NCI-H1694 (cell line): ENCODE measurements around the gene ATP8A2.

ENCODE experiments used
- DNase-seq: peaks from one replicate; lab custom pipeline; 2025; lab: John Stamatoyannopoulos, UW

Gene ATP8A2

DNA sequence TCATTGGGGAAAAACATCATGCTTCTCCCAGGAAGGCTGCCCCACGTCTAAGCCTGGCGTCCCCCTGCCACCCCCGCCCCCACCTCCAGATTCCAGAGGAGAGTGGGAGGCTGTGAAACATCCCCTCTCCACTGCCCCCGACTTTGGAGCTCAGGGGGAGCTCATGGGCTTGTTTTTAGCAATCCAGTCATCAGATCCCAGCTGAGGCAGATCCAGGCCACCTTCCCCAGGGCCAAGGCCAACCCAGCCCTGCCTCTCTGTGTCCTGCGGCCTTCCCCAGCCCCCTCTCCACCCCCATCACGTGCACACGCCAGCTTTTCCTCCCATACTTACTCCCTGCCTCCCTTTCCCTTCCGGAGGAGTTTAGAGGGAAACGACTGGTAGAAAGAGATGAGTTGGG is 641.2 kb downstream of the ATP8A2 start:
- DNase-seq = no peak

- no peak for DNase-seq
These were observed 643.7 kb downstream of the ATP8A2 start for GRCh38 chr13:26015271-26016125.

- DNase-seq = no peak
These were observed 644.4 kb downstream of the ATP8A2 start for GRCh38 chr13:26016189-26016588.

GRCh38 chr13:26017196-26017921 is 645.6 kb downstream of the ATP8A2 start:
- DNase-seq = no peak

- no peak for DNase-seq
These were observed 646.3 kb downstream of the ATP8A2 start for GRCh38 chr13:26017932-26018665.

- DNase-seq = peak; percentile 46
These were observed 647.5 kb downstream of the ATP8A2 start for GRCh38 chr13:26019251-26019650.

- DNase-seq = no peak
These were observed 648.4 kb downstream of the ATP8A2 start for GRCh38 chr13:26019881-26020870.

DNA sequence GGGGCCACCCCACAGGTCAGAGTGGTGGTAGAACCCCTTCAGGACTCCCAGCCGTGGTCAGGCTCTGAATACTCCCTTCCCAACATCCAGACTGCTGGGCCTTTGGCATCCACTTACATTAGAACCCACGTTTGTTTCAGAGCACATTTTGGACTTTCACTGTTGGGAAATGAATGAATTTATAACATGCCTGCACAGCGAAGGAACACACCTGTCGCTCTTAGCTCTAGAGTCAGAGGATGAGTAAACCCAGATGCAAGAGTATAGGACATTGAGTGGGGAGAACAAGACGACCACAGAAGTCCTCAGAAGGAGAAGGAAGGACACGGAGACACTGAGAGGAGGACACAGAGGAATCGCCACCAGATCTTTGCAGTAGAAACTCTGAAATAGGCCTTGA is 649.1 kb downstream of the ATP8A2 start:
- DNase-seq = no peak

DNA sequence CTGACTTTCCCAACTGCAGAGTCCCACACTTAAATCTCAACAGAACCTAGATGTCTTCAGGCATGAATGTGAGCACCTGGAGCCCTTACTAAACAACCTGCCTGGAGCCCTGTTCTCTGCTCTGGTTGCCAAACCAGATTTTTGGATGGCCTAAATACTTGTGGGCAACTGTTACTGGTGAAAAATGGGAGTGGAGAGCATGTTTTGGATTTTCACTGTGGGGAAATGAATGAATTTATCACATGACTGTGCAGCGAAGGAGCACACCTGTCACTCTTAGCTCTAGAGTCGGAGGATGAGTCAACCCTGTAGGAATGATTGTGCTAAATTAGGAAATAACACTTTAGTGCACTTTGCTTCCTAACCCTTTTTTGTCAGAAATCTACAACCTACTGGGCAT is 649.7 kb downstream of the ATP8A2 start:
- no peak for DNase-seq

- no peak for DNase-seq
These were observed 650.2 kb downstream of the ATP8A2 start for GRCh38 chr13:26021956-26022355.

- DNase-seq = peak; percentile 47
These were observed 650.9 kb downstream of the ATP8A2 start for GRCh38 chr13:26022538-26023292.

- DNase-seq = no peak
These were observed 652.8 kb downstream of the ATP8A2 start for GRCh38 chr13:26024558-26024957.

DNA sequence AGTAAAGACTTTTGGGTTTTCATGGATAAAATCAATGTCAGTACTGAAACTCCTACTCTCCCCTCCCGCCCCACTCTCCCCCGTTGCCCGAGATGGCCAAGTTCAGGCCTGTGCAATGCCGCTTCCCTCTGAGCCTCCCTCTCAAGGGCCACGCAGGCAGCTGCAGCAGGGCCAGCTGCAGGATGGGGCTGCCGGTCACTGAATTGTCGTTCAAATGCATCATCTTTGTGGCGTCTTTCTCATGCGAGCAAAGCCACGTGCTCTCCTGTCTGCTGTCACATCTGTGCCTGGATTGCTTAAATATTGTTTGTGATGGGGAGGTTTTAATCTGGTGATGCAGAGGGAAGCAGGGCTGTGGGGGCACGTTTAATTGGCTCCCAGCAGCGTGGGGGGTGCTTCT is 653.4 kb downstream of the ATP8A2 start:
- peak; percentile 48 for DNase-seq

GRCh38 chr13:26025771-26026170 is 654.0 kb downstream of the ATP8A2 start:
- no peak for DNase-seq

- no peak for DNase-seq
These were observed 654.4 kb downstream of the ATP8A2 start for GRCh38 chr13:26026211-26026610.

DNA sequence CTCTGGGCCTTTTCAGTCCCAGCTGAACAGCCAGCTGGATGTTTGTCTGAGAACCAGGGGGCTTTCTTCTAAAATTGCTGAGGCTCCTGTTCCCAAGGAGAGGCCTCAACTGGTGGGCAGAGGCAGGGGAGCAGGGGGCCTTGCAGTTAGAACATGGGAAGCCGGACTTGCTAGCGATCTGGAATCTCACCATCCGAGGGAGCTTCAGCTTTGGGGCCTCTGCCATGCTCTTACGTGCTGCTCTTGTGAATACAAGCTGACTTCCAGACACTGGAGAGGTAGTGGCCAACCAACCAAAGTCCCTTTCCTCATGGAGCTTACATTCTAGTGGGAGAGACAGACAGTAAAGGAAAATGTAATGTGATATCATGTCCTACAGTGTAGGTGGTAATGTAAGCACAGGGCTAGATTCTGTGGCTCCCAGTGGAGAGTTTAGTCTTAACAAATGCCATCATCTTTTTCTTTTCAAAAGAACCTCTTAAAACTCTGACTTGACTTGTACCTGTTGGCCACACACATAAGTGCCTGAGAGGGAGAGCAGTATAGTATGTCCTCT is 657.9 kb downstream of the ATP8A2 start:
- no peak for DNase-seq

DNA sequence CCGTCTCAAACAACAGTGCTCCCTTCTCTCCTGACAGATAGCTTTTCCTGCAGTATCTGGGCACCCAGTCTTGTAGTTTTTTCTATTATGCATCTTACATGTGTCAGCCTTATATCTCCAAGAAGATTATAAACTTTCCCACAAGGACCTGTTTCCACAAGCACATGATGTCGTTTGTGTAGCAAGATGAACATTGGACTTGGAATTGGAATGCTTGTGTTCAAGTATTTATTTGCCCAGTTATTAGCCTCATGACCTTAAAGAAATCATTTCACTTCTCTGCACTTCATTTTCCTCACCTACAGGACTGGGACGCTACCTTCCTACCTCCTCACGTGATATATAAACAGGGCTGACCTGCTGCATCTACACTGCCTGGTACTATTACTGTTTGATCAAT is 658.6 kb downstream of the ATP8A2 start:
- DNase-seq = no peak

- no peak for DNase-seq
These were observed 662.2 kb downstream of the ATP8A2 start for GRCh38 chr13:26034018-26034417.

DNA sequence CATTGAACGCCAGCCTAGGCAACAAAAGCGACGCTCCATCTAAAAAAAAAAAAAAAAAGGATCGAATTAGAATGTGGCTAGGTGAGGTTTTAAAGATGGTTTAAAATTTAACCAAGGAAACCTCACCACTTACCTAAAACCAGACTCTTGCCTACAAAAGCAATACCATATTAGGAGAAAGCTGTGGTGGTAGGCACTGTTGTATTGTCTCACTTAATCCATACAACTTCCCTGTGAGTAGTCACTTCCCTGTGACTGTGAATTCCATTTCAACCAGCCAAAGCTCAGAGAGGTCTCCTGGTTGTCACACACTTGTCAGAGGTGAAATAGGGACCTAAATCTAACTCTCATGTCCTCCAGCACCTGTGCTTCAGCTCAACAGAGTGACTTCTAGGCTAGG is 664.6 kb downstream of the ATP8A2 start:
- DNase-seq = no peak

- DNase-seq = peak; percentile 48
These were observed 665.5 kb downstream of the ATP8A2 start for GRCh38 chr13:26037302-26037701.
